ENCODE measurements around the gene IVL.

IVL gene

DNA sequence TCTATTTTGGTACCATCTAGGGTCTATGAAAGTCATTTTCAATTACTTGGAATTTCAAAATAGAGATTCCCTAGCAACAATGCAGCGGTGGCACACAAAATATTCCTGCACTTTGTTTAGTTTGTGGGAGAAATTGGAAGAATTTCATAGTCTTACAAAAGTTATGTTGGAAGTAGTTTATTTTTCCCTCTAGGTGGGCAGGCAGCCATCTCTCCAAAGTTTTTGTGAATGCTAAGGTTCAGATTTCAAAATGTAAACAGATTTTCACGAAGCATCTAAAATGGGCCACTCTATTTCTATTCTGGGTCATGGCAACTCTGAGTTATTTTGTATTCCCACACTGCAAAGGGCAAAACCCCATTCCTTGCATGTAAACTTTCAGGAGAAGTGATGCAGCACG is 22.3 kb upstream of the IVL start:
- DNase-seq (ENCODE audit: low spot score) = no peak
- POLR2A ChIA-PET (ENCODE audit: low non-redundant PET) = no interaction called here
- TF ChIP-seq, protein P1, sequence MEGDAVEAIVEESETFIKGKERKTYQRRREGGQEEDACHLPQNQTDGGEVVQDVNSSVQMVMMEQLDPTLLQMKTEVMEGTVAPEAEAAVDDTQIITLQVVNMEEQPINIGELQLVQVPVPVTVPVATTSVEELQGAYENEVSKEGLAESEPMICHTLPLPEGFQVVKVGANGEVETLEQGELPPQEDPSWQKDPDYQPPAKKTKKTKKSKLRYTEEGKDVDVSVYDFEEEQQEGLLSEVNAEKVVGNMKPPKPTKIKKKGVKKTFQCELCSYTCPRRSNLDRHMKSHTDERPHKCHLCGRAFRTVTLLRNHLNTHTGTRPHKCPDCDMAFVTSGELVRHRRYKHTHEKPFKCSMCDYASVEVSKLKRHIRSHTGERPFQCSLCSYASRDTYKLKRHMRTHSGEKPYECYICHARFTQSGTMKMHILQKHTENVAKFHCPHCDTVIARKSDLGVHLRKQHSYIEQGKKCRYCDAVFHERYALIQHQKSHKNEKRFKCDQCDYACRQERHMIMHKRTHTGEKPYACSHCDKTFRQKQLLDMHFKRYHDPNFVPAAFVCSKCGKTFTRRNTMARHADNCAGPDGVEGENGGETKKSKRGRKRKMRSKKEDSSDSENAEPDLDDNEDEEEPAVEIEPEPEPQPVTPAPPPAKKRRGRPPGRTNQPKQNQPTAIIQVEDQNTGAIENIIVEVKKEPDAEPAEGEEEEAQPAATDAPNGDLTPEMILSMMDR (conservative IDR thresholded peaks at IDR 0.05; ENCODE audit: low read depth) = no peak
- peak overlapping the region; percentile 78 for H3K27ac ChIP-seq
- CTCF ChIA-PET = interaction anchor here (0.6 to 1.7 kb wide), 2 partner anchors 15 to 356 kb away, joined by 3 to 8 read pairs; no protein-coding TSS in a partner anchor

DNA sequence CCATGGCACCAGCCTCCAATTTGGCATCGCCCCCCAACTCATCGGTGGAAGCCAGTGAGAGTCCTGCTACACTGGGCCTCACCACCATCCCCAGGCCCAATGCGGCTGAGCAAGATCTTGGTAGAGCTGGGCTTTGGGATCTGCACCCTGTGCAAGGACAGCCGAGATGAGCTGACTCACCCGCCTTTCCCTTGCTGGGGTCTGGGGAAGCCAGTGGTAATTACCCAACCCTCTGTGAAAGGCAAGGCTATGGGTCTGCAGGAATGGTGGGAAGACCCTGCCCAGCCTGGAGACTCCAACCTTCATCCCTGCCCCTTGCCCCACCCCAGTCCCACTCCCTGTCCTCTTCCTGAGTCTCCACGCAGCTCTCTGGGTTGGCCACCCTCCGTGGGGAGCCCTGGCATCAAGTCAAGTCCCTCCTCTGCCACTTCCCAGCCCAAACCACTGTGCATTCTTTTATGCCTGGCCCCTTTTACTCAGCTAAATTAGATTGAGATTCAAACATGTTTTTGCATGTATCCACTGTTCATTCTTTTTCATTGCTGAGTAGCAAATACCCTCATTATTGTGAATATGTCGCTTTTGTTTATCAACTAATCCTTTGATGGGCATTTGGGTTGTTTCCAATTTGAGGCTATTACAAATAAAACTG is 21.5 kb upstream of the IVL start:
- TF ChIP-seq, protein P1 (conservative IDR thresholded peaks at IDR 0.05; ENCODE audit: low read depth) = no peak
- POLR2A ChIA-PET (ENCODE audit: low non-redundant PET) = no interaction called here
- CTCF ChIA-PET = interaction anchor here (0.5 to 1.7 kb wide), 5 partner anchors 16 to 681 kb away, joined by 3 to 8 read pairs (median 3); no protein-coding TSS in a partner anchor
- H3K27ac ChIP-seq = peak overlapping the region; percentile 78
- DNase-seq (ENCODE audit: low spot score) = peak; percentile 26

DNA sequence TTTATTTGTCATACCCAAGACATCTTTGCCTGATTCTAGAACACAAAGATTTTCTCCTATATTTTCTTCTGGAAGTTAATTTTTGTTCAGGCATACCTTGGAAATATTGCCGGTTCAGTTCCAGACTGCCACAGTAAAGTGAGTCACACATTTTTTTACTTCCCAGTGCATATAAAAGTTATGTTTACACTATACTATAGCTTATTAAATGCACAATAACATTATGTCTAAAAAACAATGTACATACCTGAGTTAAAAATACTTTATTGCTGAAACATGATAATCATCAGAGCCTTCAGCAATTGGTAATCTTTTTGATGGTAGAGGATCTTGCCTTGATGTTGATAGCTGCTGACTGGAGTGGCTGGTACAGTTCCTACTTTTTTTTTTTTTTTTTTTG is 20.2 kb upstream of the IVL start:
- TF ChIP-seq, protein P1 (conservative IDR thresholded peaks at IDR 0.05; ENCODE audit: low read depth) = no peak
- CTCF ChIA-PET = no interaction called here
- POLR2A ChIA-PET (ENCODE audit: low non-redundant PET) = interaction anchor here (0.6 kb wide), 1 partner anchor 14 kb away, joined by 3 read pairs; no protein-coding TSS in a partner anchor
- no peak for DNase-seq (ENCODE audit: low spot score)
- H3K27ac ChIP-seq = no peak overlapping the region

DNA sequence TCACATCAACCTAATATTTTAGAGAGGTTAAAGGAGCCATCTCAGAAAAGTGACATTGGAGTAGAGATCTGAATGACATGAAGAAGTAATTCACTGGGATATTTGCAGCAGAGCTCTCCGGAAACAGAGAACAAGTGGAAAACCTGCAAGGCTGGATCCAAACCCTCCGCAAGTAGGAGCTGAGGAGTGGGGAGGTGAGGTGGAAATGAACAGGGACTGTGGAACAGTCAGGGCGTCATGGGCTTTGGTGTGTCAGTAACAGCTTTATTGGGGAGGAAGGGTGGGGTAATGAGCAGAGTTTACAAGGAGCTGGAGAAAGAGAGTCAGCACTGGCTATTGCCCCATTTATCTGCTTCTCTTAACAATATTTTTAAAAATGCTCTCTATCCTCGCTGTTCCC is 9.3 kb upstream of the IVL start:
- POLR2A ChIA-PET (ENCODE audit: low non-redundant PET) = interaction anchor here (0.5 kb wide), 1 partner anchor 35 kb away, joined by 3 read pairs; no protein-coding TSS in a partner anchor
- H3K27ac ChIP-seq = no peak overlapping the region
- CTCF ChIA-PET = no interaction called here
- TF ChIP-seq, protein P1 (conservative IDR thresholded peaks at IDR 0.05; ENCODE audit: low read depth) = no peak
- no peak for DNase-seq (ENCODE audit: low spot score)

DNA sequence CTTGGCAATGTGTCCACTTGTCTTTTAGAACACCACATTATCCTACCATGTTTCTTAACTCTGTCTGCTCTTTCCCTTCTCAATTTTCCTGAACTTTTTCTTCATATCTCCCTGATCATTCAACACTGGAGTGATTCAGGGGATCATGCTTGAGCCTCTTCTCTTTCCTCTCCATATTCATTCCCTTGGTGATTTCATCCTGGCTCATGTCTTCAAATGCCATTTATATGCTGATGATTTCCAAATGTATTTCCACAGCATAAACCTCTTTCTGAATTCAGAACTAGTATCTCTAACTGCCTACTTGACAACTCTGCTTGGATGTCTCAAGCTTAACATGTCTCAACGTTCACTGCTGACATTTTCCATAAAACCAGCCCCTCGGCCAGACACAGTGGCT is 8.5 kb upstream of the IVL start:
- TF ChIP-seq, protein P1 (conservative IDR thresholded peaks at IDR 0.05; ENCODE audit: low read depth) = no peak

DNA sequence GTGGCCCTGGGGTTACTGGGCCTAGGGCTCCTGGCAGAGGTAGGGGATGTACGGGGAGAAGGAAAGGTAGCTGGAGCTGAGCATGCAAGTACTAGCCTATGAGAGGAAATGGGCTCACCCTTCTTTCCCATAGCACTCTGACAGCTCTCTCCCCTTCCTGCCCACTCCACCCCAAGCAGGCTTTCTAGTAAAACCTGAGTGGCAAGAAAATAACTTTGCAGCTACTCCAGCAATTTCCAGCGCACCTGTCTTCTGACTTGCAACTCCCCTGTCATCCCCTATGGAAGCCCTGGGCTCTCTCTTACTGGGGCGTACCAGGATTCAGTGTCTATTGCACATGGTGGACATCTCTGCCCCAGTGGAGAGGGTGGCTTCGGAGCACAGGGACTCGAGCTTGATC is 6.7 kb upstream of the IVL start:
- DNase-seq (ENCODE audit: low spot score) = no peak
- ChIA-PET CTCF (interaction anchor here (1.2 kb wide), 1 partner anchor 291 kb away, joined by 4 read pairs; no protein-coding TSS in a partner anchor), POLR2A (ENCODE audit: low non-redundant PET) (no interaction called here)
- no peak overlapping the region for H3K27ac ChIP-seq
- TF ChIP-seq, protein P1 (conservative IDR thresholded peaks at IDR 0.05; ENCODE audit: low read depth) = no peak

More for the DNA sequence above, 8.5 kb upstream of the IVL start:
- no peak for DNase-seq (ENCODE audit: low spot score)
- POLR2A ChIA-PET (ENCODE audit: low non-redundant PET) = no interaction called here
- CTCF ChIA-PET = no interaction called here
- H3K27ac ChIP-seq = no peak overlapping the region
